ENCODE data around the gene SNAPC2.
"Not testable (repeated sequence)": the region's sequence is repeated elsewhere in the genome, so short reads cannot be mapped to it uniquely, and the experiment has no call there.

SNAPC2 gene

DNA sequence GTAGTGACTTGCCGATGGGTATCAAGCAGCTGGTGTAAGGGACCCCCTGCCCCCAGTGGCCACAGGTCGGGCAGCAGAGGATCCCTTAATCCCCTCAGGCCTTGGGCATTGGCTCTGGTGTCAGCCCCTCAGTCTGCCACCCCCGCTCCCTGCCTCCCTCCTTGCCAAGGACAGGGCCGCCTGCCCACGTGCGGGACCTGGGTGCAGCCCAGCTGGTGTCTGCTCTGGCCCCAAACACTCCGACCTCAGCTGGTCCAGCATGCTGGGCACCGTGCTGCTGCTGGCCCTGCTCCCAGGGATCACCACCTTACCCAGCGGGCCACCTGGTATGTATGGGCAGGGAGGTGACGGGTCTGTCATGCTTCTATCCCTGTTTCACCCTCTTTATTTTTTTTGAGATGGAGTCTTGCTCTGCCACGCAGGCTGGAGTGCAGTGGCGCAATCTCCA lies 5.5 kb upstream of the SNAPC2 start, which contains the start of gene TGFBR3L:
TGFBR3L (plus strand) TSS at position 233 of the 448 bp plus-strand sequence.
- no peak for DNase-seq (ENCODE audit: low read depth)
- TF ChIP-seq, protein P1, sequence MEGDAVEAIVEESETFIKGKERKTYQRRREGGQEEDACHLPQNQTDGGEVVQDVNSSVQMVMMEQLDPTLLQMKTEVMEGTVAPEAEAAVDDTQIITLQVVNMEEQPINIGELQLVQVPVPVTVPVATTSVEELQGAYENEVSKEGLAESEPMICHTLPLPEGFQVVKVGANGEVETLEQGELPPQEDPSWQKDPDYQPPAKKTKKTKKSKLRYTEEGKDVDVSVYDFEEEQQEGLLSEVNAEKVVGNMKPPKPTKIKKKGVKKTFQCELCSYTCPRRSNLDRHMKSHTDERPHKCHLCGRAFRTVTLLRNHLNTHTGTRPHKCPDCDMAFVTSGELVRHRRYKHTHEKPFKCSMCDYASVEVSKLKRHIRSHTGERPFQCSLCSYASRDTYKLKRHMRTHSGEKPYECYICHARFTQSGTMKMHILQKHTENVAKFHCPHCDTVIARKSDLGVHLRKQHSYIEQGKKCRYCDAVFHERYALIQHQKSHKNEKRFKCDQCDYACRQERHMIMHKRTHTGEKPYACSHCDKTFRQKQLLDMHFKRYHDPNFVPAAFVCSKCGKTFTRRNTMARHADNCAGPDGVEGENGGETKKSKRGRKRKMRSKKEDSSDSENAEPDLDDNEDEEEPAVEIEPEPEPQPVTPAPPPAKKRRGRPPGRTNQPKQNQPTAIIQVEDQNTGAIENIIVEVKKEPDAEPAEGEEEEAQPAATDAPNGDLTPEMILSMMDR (IDR thresholded peaks at IDR 0.05; ENCODE audit: insufficient read depth, low read depth, low read length, missing control alignments) = no peak
- H3K4me3 ChIP-seq (ENCODE audit: low read length) = no peak within 1 kb of the TSS

- DNase-seq (ENCODE audit: low read depth) = no peak
- TF ChIP-seq, protein P1 (IDR thresholded peaks at IDR 0.05; ENCODE audit: insufficient read depth, low read depth, low read length, missing control alignments) = no peak
- H3K4me3 ChIP-seq (ENCODE audit: low read length) = peak overlapping the region; percentile 41
These were observed 4.7 kb upstream of the SNAPC2 start for GRCh38 chr19:7915250-7916102.

DNA sequence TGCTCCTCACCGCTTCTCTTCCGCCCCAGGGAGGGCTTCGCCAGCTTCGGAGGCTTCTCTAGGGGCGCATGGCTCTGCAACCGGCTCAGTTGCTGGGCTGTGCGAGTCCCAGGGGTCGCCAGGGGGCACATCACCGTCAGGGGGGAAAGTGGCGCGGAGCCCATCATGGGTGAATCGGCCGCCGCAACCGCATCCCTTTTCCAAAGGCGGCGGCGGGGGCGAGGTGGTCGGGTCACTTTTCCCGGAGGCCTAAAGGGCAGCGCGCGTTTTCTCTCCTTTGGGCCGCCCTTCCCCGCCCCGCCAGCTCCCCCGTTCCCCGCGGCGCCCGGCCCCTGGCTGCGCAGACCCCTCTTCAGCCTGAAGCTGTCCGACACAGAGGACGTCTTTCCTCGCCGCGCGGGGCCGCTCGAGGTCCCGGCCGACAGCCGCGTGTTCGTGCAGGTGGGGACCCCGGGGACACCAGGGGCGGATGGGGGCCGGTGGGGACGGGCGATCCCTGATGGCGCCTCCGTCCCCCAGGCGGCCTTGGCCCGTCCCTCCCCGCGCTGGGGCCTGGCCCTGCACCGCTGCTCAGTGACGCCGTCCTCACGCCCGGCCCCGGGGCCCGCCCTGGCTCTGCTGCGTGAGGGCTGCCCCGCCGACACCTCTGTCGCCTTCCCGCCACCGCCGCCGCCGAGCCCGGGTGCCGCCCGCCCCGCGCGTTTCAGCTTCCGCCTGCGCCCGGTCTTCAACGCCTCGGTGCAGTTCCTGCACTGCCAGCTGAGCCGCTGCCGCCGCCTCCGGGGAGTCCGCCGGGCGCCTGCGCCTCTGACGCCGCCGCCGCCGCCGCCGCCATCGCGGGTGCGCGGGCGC lies 3.8 kb upstream of the SNAPC2 start:
- TF ChIP-seq, protein P1 (IDR thresholded peaks at IDR 0.05; ENCODE audit: insufficient read depth, low read depth, low read length, missing control alignments) = no peak
- DNase-seq (ENCODE audit: low read depth) = peak; percentile 56
- H3K4me3 ChIP-seq (ENCODE audit: low read length) = peak overlapping the region; percentile 52

- no peak for DNase-seq (ENCODE audit: low read depth)
- TF ChIP-seq, protein P1 (IDR thresholded peaks at IDR 0.05; ENCODE audit: insufficient read depth, low read depth, low read length, missing control alignments) = no peak
- H3K4me3 ChIP-seq (ENCODE audit: low read length) = peak overlapping the region; percentile 52
These were observed 3.2 kb upstream of the SNAPC2 start for GRCh38 chr19:7916955-7917266.

GRCh38 chr19:7917267-7918061 lies 2.7 kb upstream of the SNAPC2 start:
- TF ChIP-seq, protein P1 (IDR thresholded peaks at IDR 0.05; ENCODE audit: insufficient read depth, low read depth, low read length, missing control alignments) = peak; percentile 42
- peak; percentile 58 for DNase-seq (ENCODE audit: low read depth)
- H3K4me3 ChIP-seq (ENCODE audit: low read length) = peak overlapping the region; percentile 52

DNA sequence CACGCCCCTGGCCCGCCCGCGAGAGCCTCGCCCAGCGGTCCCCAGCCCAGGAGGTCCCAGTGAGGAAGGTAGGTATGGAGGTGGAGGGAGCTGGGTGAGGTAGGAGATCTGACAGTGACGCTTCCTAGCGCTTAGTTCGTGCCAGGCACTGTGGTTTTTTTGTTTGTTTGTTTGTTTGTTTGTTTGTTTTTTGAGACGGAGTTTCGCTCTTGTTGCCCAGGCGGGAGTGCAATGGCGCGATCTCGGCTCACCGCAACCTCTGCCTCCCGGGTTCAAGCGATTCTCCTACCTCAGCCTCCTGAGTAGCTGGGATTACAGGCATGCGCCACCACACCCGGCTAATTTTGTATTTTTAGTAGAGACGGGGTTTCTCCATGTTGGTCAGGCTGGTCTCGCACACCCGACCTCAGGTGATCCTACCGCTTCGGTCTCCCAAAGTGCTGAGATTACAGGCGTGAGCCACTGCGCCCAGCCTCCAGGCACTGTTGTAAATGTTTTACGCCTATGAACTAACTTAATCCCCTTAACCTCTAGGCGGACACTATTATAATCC lies 2.0 kb upstream of the SNAPC2 start:
- peak overlapping the region; percentile 52 for H3K4me3 ChIP-seq (ENCODE audit: low read length)

More for the DNA sequence above, 2.0 kb upstream of the SNAPC2 start:
- not testable (repeated sequence) for DNase-seq (ENCODE audit: low read depth)
